SK-N-SH treated with all-trans-retinoic acid at 6 μM for 48 hours (cell line): ENCODE results near the gene CABS1.

Experiments
- ATAC-seq: fragments of 200-7000 bp; cut with Tn5 transposase; 3 replicates; pipeline ENCODE4 v1.9.1; 2020; ENCODE audit warnings: mild to moderate bottlenecking, moderate library complexity
- ARNTL ChIP-seq: fragments of 450-650 bp; formaldehyde crosslinking; IDR thresholded peaks from 2 replicates; pipeline ENCODE4 v1.5.0; 2020; ENCODE audit warnings: low read depth, mild to moderate bottlenecking, moderate library complexity, borderline replicate concordance
- CREB5 ChIP-seq: fragments of 250-450 bp; sonication (Bioruptor Pico); IDR thresholded peaks from 2 replicates; pipeline ENCODE4 v1.5.1; 2020; ENCODE audit warnings: low read depth, mild to moderate bottlenecking, moderate library complexity
- CSDC2 ChIP-seq: fragments of 250-450 bp; sonication (Bioruptor Pico); IDR thresholded peaks from 2 replicates; pipeline ENCODE4 v1.5.0; 2020; ENCODE audit warnings: mild to moderate bottlenecking, moderate library complexity
- CSRNP3 ChIP-seq: fragments of 250-450 bp; sonication (Bioruptor Pico); IDR thresholded peaks from 2 replicates; pipeline ENCODE4 v1.5.1; 2021; ENCODE audit warnings: mild to moderate bottlenecking, moderate library complexity
- ESRRG ChIP-seq: fragments of 250-450 bp; sonication (Bioruptor Pico); IDR thresholded peaks from 2 replicates; pipeline ENCODE4 v1.6.1; 2021; ENCODE audit warnings: mild to moderate bottlenecking
- OSR1 ChIP-seq: fragments of 250-450 bp; sonication (Bioruptor Pico); IDR thresholded peaks from 2 replicates; pipeline ENCODE4 v1.8.0; 2022; ENCODE audit warnings: moderate library complexity, mild to moderate bottlenecking, inconsistent platforms
- PATZ1 ChIP-seq: fragments of 250-450 bp; sonication (Bioruptor Pico); IDR thresholded peaks from 2 replicates; pipeline ENCODE4 v1.8.0; 2020; ENCODE audit warnings: mild to moderate bottlenecking, moderate library complexity, borderline replicate concordance
- RARB ChIP-seq: fragments of 250-450 bp; sonication (Bioruptor Pico); IDR thresholded peaks from 2 replicates; pipeline ENCODE4 v1.8.0; 2021; ENCODE audit warnings: mild to moderate bottlenecking, moderate library complexity
- SNAI2 ChIP-seq: fragments of 250-450 bp; sonication (Bioruptor Pico); IDR thresholded peaks from 2 replicates; pipeline ENCODE4 v1.5.0; 2020; ENCODE audit warnings: mild to moderate bottlenecking, moderate library complexity
- TCF4 ChIP-seq: fragments of 250-450 bp; sonication (Bioruptor Pico); IDR thresholded peaks from 2 replicates; pipeline ENCODE4 v1.8.0; 2021; ENCODE audit warnings: mild to moderate bottlenecking, moderate library complexity, borderline replicate concordance
- TOX ChIP-seq: fragments of 250-450 bp; sonication (Bioruptor Pico); IDR thresholded peaks from 2 replicates; pipeline ENCODE4 v1.8.0; 2021; ENCODE audit warnings: mild to moderate bottlenecking, moderate library complexity, borderline replicate concordance
- TSHZ2 ChIP-seq: fragments of 250-450 bp; sonication (Bioruptor Pico); IDR thresholded peaks from 2 replicates; pipeline ENCODE4 v1.5.0; 2020; ENCODE audit warnings: mild to moderate bottlenecking, moderate library complexity
- ZC3H10 ChIP-seq: fragments of 250-450 bp; sonication (Bioruptor Pico); IDR thresholded peaks from 2 replicates; pipeline ENCODE4 v1.5.1; 2021; ENCODE audit warnings: mild to moderate bottlenecking, moderate library complexity
- ZFP30 ChIP-seq: fragments of 450-650 bp; formaldehyde crosslinking; IDR thresholded peaks from 2 replicates; pipeline ENCODE4 v1.5.0; 2022; ENCODE audit warnings: mild to moderate bottlenecking, moderate library complexity
- ZNF565 ChIP-seq: fragments of 450-650 bp; formaldehyde crosslinking; conservative IDR thresholded peaks from 2 replicates; pipeline ENCODE4 v1.5.0; 2020; ENCODE audit warnings: low read depth, mild to moderate bottlenecking, moderate library complexity
- ZNF70 ChIP-seq: fragments of 450-650 bp; formaldehyde crosslinking; IDR thresholded peaks from 2 replicates; pipeline ENCODE4 v1.5.0; 2020; ENCODE audit warnings: mild to moderate bottlenecking, moderate library complexity
- ZNF8 ChIP-seq: fragments of 450-650 bp; formaldehyde crosslinking; IDR thresholded peaks from 2 replicates; pipeline ENCODE4 v1.5.0; 2020; ENCODE audit warnings: mild to moderate bottlenecking, moderate library complexity
- TF ChIP-seq, protein P1 (sequence below): fragments of 250-450 bp; sonication (Bioruptor Pico); IDR thresholded peaks from 2 replicates; pipeline ENCODE4 v1.8.0; 2021; ENCODE audit warnings: low read depth, mild to moderate bottlenecking, moderate library complexity, borderline replicate concordance

Gene CABS1

GRCh38 chr4:70300215-70300614 is 34.6 kb upstream of the CABS1 start:
- TF ChIP-seq OSR1 (CRISPR knock-in tag) (no peak), TSHZ2 (CRISPR knock-in tag) (no peak), ZNF8 (CRISPR knock-in tag) (no peak), ZNF70 (CRISPR knock-in tag) (no peak), TOX (no peak), ZNF565 (CRISPR knock-in tag) (no peak), TCF4 (CRISPR knock-in tag) (no peak), ZFP30 (no peak), CREB5 (CRISPR knock-in tag) (no peak)
- TF ChIP-seq, protein P1, sequence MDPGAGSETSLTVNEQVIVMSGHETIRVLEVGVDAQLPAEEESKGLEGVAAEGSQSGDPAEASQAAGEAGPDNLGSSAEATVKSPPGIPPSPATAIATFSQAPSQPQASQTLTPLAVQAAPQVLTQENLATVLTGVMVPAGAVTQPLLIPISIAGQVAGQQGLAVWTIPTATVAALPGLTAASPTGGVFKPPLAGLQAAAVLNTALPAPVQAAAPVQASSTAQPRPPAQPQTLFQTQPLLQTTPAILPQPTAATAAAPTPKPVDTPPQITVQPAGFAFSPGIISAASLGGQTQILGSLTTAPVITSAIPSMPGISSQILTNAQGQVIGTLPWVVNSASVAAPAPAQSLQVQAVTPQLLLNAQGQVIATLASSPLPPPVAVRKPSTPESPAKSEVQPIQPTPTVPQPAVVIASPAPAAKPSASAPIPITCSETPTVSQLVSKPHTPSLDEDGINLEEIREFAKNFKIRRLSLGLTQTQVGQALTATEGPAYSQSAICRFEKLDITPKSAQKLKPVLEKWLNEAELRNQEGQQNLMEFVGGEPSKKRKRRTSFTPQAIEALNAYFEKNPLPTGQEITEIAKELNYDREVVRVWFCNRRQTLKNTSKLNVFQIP (CRISPR knock-in tag) = no peak
- ATAC-seq = no peak

DNA sequence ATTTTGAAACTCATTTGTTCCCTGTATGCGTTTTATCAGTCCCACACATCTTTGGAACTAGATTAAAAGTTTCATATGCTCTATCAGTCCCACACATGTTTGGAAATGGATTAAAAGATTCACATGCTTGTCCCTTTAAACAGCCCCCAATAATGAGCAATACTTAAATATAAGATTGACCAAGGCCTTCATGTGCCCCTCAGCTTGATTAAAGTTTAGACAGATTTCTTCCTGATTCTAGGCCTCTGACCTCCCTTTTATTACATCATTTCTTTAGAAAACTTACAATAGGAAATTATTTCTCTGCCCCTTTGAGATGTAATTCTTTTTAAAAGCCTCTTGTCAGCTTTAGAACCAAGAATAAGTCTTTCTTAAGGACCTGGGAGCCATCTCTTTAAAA is 31.7 kb upstream of the CABS1 start:
- no peak for TF ChIP-seq ARNTL (CRISPR knock-in tag)
- no peak for TF ChIP-seq ZC3H10
- TF ChIP-seq SNAI2 (CRISPR knock-in tag) = no peak
- TF ChIP-seq CSRNP3 (CRISPR knock-in tag) = no peak
- TF ChIP-seq TCF4 (CRISPR knock-in tag) = no peak
- no peak for TF ChIP-seq ESRRG
- TF ChIP-seq PATZ1 (CRISPR knock-in tag) = no peak
- TF ChIP-seq ZNF565 (CRISPR knock-in tag) = no peak
- ATAC-seq = no peak

DNA sequence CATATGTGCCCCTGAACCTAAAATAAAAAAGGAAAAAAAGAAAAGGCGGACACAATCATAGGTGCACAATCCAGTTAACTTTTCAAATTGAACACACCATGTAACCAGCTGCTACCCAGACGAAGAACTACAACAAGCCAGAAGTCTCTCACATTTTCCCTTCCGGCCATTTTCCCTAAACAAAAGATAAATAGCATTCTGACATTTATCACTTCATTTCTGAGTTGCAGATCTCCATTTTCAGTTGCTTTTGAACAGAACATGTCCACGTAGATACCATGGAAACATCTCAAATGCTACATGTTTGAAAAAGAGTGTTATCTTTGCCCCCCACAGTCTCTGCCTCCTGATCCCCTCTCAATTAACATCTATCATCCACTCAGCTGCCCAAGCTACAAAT is 29.2 kb upstream of the CABS1 start:
- no peak for ATAC-seq

More for the DNA sequence above, 29.2 kb upstream of the CABS1 start:
- TF ChIP-seq RARB = no peak
- TF ChIP-seq ZNF8 (CRISPR knock-in tag) = no peak
- no peak for TF ChIP-seq ZC3H10
- no peak for TF ChIP-seq CSDC2 (CRISPR knock-in tag)
- no peak for TF ChIP-seq ZNF70 (CRISPR knock-in tag)
- TF ChIP-seq PATZ1 (CRISPR knock-in tag) = no peak
